Measurements from ENCODE around the gene ATP11C.

DNA sequence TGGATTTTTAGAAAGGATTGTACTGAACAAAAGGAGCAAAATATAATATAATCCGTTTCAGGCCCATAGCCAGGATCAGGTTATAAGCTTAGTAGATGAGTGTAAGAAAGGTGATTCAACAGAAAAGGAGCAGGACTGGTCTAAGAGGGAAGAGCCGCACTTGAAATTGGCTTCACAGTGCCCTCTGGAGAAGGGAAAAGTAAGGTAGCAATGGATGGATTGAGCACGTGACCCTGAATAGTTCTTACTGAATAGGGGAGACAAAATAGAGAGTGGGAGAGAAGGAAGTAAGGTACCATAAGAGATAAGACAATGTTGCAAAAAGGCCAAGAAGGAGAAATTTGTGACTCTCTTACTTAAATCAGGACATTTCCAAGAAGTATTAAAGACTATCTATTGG lies 16.9 kb upstream of the ATP11C start:
- TF ChIP-seq POLR2A (IDR thresholded peaks at IDR 0.05) = no peak
- TF ChIP-seq, protein P1, sequence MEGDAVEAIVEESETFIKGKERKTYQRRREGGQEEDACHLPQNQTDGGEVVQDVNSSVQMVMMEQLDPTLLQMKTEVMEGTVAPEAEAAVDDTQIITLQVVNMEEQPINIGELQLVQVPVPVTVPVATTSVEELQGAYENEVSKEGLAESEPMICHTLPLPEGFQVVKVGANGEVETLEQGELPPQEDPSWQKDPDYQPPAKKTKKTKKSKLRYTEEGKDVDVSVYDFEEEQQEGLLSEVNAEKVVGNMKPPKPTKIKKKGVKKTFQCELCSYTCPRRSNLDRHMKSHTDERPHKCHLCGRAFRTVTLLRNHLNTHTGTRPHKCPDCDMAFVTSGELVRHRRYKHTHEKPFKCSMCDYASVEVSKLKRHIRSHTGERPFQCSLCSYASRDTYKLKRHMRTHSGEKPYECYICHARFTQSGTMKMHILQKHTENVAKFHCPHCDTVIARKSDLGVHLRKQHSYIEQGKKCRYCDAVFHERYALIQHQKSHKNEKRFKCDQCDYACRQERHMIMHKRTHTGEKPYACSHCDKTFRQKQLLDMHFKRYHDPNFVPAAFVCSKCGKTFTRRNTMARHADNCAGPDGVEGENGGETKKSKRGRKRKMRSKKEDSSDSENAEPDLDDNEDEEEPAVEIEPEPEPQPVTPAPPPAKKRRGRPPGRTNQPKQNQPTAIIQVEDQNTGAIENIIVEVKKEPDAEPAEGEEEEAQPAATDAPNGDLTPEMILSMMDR (IDR thresholded peaks at IDR 0.05) = no peak
